ENCODE measurements around the gene ING2.

Gene ING2

DNA sequence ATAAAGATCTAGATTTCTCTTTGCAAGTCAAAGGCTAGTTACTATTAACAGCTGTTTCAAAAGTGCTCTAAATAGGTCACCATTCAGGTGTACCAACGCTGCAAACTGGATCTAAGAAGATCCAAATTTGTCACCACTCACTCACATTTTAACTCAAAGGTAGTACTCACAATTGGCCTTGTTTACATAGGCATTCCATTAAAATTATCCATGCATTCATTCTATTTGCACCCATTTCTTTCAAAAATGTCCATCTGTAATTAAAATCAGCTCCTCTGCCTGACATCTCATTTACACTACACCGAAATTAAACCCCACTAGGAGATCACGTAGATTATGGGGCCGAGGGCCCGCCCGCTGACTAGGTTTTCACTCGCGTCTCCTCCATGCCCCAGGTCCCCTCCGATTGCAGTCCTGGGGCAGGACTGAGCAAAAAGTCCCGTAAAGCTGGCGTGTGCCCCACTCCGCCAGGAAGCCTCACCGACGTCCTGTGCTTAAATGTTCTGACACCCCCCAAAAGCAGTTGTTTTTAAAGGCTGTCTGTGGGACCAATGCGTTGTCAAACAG is 1.3 kb upstream of the ING2 start:
- peak in 1 of 2 experiments; percentile 77 for DNase-seq

GRCh38 chr4:183504064-183504929 is 561 bp upstream of the ING2 start:
- DNase-seq: peak; percentile 94 to 95

GRCh38 chr4:183505611-183506388 is 942 bp downstream of the ING2 start:
- peak; percentile 83 to 84 for DNase-seq

DNA sequence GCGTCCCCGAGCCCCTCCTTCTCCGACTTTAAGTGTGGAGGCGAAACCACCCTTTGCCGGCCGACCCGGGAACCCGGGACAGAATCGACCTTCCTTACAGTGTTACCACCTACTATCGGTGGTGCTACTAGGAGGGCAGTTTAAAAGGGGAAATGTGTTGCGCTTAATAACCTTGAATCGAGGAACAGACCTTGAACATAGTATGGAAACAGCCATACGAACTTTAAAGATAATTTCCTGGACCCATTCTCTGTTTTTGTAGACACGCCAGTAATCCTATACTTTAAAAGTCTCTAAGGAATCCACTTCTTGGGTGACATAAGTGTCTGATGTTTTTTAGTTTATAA is 1.5 kb downstream of the ING2 start:
- no peak for DNase-seq

DNA sequence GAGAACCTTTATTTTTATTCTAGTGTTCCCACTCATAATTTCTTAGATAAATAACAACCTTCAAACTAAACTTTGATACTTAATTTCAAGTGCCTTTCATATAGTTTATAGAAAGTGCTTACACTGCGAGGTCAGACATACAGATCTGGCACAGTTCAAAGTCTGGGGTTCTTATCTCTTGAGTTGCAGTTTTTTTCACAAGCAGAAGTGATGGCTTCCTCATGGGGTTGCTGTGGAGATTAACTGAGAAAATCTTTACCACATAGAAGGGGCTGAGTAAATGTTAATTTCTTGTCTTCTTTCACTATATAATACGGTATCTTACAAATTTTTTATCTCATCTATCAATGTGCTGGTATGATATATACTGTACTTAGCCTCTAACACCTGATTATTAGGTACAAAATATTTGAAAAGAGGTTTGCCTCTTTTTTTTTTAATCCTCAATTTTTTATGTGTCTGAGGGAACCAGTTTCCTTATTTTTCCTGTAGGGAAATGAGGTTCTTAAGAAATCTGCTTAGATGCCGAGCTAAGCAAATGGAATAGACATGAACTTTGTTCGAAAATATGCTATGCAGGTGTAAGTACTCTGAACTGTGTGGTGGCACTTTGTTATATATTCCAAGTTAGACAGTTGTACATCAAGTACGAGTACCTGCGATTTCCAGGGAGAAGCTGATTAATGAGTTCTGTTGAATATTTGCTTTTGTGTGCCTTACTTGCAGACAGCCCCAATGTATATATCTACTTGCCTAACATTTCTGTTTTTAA is 3.3 kb downstream of the ING2 start:
- DNase-seq: peak; percentile 13 to 25

DNA sequence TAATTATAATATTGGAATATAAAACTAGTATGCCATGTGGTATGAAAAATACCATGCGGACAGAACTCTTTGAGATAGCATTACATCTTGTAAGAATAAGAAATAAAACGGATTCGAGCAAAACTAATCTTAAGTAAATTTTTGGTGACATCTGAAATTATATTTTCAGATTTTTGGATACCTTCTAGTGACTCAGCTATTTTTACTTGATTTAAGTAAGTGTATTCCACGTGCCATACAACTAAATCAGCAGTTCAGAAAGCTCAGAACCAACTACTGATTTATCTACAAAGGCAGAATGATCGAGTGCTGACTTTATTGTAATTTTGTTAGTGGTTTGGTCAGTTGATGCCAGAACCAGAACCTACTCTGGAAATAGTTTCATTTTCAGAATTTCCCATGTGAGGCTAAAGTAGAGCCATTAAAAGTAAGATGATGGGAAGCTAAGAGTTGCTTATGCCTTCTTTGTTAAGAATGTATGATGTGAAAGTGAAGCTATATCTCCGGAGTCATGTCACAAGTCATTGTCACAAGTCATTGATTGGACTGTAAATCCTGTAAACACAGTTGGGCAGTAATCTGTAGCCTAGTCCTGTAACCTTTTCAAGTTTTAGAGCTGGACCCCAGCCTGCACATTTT is 4.0 kb downstream of the ING2 start:
- no peak for DNase-seq

DNA sequence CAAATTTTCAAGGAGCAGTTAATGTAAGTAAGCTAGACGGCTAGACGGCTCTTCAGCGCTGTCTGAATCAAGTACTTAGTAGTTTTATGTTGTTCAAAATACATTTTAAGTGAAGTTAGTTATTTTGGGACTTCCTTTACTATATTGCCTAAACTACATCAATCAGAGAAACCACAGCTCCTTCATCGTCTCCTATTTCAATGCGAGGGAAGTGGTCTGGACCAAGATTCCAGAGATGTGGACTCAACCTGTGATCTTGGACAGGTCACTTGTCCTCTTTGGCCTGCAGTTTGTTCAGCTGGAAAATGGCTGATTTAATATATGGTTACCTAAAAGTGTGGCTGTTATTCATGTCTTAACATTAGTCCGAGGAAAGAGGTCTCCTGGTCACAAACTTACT is 10.6 kb downstream of the ING2 start:
- DNase-seq: no peak

- DNase-seq: no peak
Observed at GRCh38 chr4:183517194-183517593, 12.3 kb downstream of the ING2 start.

- no peak for DNase-seq
Observed at GRCh38 chr4:183517781-183518180, 12.9 kb downstream of the ING2 start.

- no peak for DNase-seq
Observed at GRCh38 chr4:183522821-183523220, 18.0 kb downstream of the ING2 start.

- DNase-seq: no peak
Observed at GRCh38 chr4:183527326-183527725, 22.5 kb downstream of the ING2 start.

- DNase-seq: no peak
Observed at GRCh38 chr4:183532821-183533220, 28.0 kb downstream of the ING2 start.

DNA sequence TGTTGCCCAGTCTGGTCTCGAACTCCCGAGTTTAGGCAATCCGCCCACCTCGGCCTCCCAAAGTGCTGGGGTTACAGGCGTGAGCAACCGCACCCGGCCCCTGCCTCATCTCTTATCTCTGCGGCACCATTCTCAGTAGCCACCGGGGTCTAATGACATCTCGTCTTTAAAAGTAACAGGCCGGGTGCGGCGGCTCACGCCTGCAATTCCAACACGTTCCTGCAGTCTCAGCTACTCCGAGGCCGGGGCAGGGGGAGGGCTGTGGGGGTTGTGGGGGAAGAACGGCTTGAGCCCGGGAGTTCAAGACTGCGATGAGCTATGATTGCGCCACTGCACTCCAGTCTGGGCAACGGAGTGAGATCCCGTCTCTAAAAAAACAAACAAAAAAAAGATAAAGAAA is 28.8 kb downstream of the ING2 start:
- DNase-seq: no peak

DNA sequence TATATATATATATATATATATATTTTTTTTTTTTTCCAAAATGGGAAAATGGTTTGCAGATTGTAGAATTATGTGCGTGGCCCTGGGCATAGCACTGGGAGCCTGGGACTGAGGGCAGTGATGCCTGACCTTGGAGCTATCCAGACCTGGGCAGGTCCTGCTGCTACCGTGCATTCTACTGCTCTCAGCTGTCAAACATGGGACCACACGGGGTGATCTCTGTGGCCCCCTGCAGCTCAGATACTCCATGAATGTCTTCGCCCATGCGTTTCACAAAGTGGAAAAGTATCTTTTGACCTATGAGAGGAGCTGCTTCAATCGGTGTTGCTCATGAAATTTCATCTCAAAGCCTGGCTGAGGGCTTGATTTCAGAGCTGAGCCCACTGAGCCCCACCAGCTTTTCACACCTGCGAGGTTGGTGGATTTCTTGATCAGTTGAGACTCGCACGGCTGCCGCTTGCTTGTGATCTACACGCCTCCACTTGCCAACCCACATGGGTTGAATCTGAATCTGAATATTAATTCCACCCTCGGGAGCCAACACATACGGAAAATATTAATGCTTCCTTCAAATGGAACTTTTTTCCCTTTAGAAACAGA is 35.7 kb downstream of the ING2 start:
- DNase-seq: no peak

DNA sequence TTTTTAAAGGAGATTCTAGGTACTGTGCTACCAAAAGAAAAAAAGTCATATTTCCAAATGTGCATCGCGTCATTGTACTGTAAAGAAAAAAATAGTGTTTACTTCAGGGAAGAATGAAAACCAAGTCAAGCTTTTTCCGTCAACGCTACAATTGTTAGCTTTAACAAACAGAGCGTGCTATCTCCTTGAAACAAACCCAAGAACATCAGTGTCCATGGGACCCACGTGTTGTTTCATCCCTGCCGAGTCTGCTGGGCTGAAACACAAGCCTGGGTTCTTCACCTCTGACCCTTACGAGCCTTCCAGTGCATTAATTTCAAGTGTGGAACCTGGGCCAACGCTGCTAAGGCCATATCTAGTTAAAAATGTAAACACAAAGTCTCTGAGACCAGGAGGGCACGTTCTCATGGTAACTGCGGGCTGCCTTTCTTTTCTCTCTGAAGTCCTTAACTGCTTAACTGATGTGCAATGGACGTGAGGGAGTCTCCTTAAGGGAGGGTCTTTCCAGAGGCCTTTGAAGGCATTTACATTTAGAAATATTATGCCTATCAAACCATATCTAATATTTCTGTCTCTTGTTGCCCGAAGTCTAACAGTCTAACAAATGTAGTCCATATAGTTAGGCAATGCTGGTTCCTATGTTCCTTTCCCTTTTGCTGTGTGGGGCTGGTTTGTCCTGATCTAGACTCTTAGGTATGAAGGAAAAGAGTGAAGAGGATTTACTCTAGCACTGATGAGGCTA is 36.3 kb downstream of the ING2 start:
- no peak for DNase-seq

- no peak for DNase-seq
Observed at GRCh38 chr4:183541752-183542040, 36.8 kb downstream of the ING2 start.

DNA sequence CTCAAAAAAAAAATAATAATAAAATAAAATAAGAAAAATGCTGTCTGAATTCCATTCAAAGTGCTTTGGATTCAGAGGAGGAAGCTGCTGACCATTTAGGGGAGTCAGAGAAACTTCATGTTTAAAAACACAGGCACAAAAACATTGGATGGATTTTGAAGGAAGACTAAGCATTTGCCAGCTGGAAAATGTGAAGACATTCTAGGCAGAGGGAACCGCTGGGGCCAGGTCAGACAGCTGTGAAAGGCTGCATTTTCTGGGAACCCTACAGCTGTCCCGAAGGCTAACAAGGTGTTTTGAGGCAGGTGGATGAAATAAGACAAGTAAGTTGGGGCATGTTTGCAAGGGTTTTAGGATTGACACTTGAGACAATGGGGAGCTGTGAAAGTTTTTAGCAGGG is 38.6 kb downstream of the ING2 start:
- no peak for DNase-seq

- DNase-seq: no peak
Observed at GRCh38 chr4:183544109-183544508, 39.3 kb downstream of the ING2 start.

- DNase-seq: no peak
Observed at GRCh38 chr4:183546376-183546775, 41.5 kb downstream of the ING2 start.

GRCh38 chr4:183548306-183548705 is 43.4 kb downstream of the ING2 start:
- DNase-seq: no peak

GRCh38 chr4:183550345-183551093 is 45.7 kb downstream of the ING2 start:
- no peak for DNase-seq

Data from Kasumi-1 (cell line).